ENCODE measurements around the gene THSD4. TPM values are rescaled to one million over a fixed set of nuclear protein-coding genes. Genes with fewer than 3 reads are reported as not detected.

Gene THSD4
- total RNA-seq, 2 experiments from 2014 or later = not detected

GRCh38 chr15:71542836-71543235 lies 427.6 kb downstream of the THSD4 start:
- DNase-seq (ENCODE audit: low spot score) = no peak
- TF ChIP-seq CTCF (conservative IDR thresholded peaks at IDR 0.05; ENCODE audit: low read length) = no peak
- no peak for TF ChIP-seq EZH2phosphoT487 (IDR thresholded peaks at IDR 0.05; ENCODE audit: borderline replicate concordance, low read depth, low read length)
- H3K4me3 ChIP-seq (ENCODE audit: low read depth, low read length, poor library complexity, severe bottlenecking) = no peak overlapping the region
- no TSS peak for BruUV-seq (replicated peaks)
- no peak overlapping the region for H3K4me2 ChIP-seq (ENCODE audit: low read length)
- H3K9me2 ChIP-seq (ENCODE audit: insufficient read depth, low read length) = no peaks in the 10 kb centered on the region
- H3K27ac ChIP-seq (ENCODE audit: low read depth, low read length, poor library complexity, severe bottlenecking) = no peak overlapping the region
- H3K36me3 ChIP-seq (ENCODE audit: insufficient read depth, low read length) = no peaks in the 10 kb centered on the region
- no peaks in the 10 kb centered on the region for H3K4me1 ChIP-seq (ENCODE audit: insufficient read depth, low read length, poor library complexity, severe bottlenecking)
- intact Hi-C loops (cut with micrococcal nuclease; ENCODE audit: unreplicated experiment) = no loop called here
- no peaks in the 10 kb centered on the region for H3K9me3 ChIP-seq (ENCODE audit: low read length)
- H3K79me2 ChIP-seq (ENCODE audit: insufficient read depth, low read depth, low read length) = no peaks in the 10 kb centered on the region
- ChIA-PET POLR2A (no interaction called here), CTCF (ENCODE audit: unreplicated experiment) (no interaction called here)
- no peak overlapping the region for H2AFZ ChIP-seq (ENCODE audit: low read length)
- no peaks in the 10 kb centered on the region for H4K20me1 ChIP-seq (ENCODE audit: insufficient read depth, low read length)

DNA sequence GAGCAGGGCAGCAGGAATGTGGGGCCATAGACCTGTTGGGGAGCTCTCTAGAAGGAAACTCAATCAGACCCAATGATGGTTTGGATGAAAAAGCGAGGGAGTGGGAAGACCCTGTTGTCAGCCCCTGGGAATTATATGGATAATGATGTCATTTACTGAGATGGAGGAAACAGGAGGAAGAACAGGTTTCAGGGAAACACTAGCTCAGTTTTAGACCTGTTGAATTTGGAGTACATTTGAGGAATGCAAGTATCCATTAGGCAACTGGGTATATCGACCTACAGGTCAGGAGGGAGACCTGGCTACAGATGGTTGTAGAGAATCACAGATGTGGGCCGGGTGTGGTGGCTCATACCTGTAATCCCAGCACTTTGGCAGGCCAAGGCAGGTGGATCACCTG lies 428.1 kb downstream of the THSD4 start:
- ChIA-PET CTCF (ENCODE audit: unreplicated experiment) (no interaction called here), POLR2A (no interaction called here)
- Histone ChIP-seq H3K79me2 (ENCODE audit: insufficient read depth, low read depth, low read length) (no peaks in the 10 kb centered on the region), H3K4me1 (ENCODE audit: insufficient read depth, low read length, poor library complexity, severe bottlenecking) (no peaks in the 10 kb centered on the region), H3K9me2 (ENCODE audit: insufficient read depth, low read length) (no peaks in the 10 kb centered on the region), H3K36me3 (ENCODE audit: insufficient read depth, low read length) (no peaks in the 10 kb centered on the region), H4K20me1 (ENCODE audit: insufficient read depth, low read length) (no peaks in the 10 kb centered on the region), H3K9me3 (ENCODE audit: low read length) (no peaks in the 10 kb centered on the region), H3K27ac (ENCODE audit: low read depth, low read length, poor library complexity, severe bottlenecking) (no peak overlapping the region), H3K4me2 (ENCODE audit: low read length) (no peak overlapping the region), H3K4me3 (ENCODE audit: low read depth, low read length, poor library complexity, severe bottlenecking) (no peak overlapping the region), H2AFZ (ENCODE audit: low read length) (no peak overlapping the region)
- DNase-seq (ENCODE audit: low spot score) = no peak
- TF ChIP-seq CTCF (conservative IDR thresholded peaks at IDR 0.05; ENCODE audit: low read length) (no peak), EZH2phosphoT487 (IDR thresholded peaks at IDR 0.05; ENCODE audit: borderline replicate concordance, low read depth, low read length) (no peak)
- no TSS peak for BruUV-seq (replicated peaks)
- intact Hi-C loops (cut with micrococcal nuclease; ENCODE audit: unreplicated experiment) = no loop called here

DNA sequence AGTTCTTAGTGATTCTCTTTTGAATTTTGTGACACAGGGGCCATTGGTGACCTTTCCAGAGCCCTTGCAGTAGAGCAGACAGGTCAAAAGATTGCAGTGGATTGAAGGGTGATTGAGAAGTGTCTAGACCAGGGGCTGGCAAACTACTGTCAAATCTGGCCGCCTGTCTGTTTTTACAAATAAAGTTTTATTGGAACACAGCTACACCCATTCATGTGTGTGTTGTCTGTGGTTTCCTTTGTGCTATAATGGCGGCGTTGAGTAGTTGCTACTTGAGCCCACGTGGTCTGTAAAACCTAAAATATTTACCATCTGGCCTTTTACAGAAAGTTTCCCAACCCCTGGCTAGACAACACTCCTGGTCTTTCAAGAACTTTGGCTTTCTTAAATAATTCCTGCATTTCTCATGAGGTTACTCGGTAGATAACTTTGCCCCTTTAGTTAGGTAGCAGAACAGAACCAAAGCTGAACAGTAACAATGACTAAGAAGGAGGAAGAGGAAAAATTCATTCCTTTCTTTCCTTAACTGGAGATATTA lies 430.0 kb downstream of the THSD4 start:
- no peak overlapping the region for H3K27ac ChIP-seq (ENCODE audit: low read depth, low read length, poor library complexity, severe bottlenecking)
- no TSS peak for BruUV-seq (replicated peaks)
- H3K4me2 ChIP-seq (ENCODE audit: low read length) = no peak overlapping the region
- intact Hi-C loops (cut with micrococcal nuclease; ENCODE audit: unreplicated experiment) = no loop called here
- H2AFZ ChIP-seq (ENCODE audit: low read length) = no peak overlapping the region
- CTCF ChIA-PET (ENCODE audit: unreplicated experiment) = no interaction called here
- H3K36me3 ChIP-seq (ENCODE audit: insufficient read depth, low read length) = no peaks in the 10 kb centered on the region
- no peak overlapping the region for H3K4me3 ChIP-seq (ENCODE audit: low read depth, low read length, poor library complexity, severe bottlenecking)
- no peak for TF ChIP-seq EZH2phosphoT487 (IDR thresholded peaks at IDR 0.05; ENCODE audit: borderline replicate concordance, low read depth, low read length)
- TF ChIP-seq CTCF (conservative IDR thresholded peaks at IDR 0.05; ENCODE audit: low read length) = no peak
- no peaks in the 10 kb centered on the region for H4K20me1 ChIP-seq (ENCODE audit: insufficient read depth, low read length)
- no peaks in the 10 kb centered on the region for H3K9me3 ChIP-seq (ENCODE audit: low read length)
- H3K4me1 ChIP-seq (ENCODE audit: insufficient read depth, low read length, poor library complexity, severe bottlenecking) = no peaks in the 10 kb centered on the region
- H3K79me2 ChIP-seq (ENCODE audit: insufficient read depth, low read depth, low read length) = no peaks in the 10 kb centered on the region
- DNase-seq (ENCODE audit: low spot score) = no peak
- POLR2A ChIA-PET = no interaction called here
- no peaks in the 10 kb centered on the region for H3K9me2 ChIP-seq (ENCODE audit: insufficient read depth, low read length)
